ENCODE data around the gene TYK2. TPM values are rescaled to one million over a fixed set of nuclear protein-coding genes. Genes with fewer than 3 reads are reported as not detected.

Gene TYK2
- total and polyA plus RNA-seq, 9 of the 15 experiments (the other 6 are each of a cell fraction or from before 2014, with no cell fraction given) = 15.0 to 182 (median 85.9) TPM

DNA sequence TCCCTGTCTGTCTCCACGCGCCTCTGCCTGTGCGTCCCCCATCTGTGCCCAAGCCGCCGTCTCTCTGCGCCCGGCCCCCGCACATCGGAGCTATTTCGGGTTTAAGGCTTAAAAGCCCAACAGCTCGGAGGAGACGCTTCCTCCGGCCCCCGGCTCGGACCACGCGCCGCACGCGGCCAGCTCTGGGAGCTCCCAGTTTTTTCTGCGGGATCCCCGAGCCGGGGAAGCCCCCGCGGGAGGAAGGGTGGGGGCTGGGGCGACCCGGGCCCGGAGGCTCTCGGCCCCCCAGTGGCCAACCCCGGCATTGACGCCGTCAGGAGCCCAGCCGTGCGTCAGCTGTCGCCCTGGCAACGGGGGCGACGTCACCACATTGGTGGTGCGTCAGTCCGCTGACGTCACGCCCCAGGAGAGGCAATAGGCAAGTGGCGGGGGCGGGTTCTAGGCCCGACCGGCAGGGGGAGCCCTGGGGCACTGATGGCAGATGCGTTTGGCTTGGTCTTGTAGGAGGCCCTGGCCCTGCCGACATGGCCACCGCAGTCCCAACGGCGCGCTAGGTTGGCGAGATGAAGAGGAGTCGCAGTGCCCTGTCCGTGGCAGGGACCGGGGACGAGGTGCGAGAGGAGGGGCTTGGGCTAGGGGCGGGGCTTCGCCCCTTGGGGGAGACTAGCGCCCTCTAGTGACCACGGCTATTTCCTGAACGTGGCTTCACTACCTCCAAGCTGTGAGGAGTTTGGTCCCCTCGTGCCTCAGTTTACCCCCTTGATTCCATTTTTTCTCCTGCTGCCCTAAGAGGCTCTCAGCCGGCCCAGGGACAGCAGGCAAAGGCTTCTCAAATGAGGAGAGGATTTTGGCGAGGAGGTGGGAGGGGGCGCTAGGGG lies 36.2 kb upstream of the TYK2 start (continued):
- TF ChIP-seq, protein P1, sequence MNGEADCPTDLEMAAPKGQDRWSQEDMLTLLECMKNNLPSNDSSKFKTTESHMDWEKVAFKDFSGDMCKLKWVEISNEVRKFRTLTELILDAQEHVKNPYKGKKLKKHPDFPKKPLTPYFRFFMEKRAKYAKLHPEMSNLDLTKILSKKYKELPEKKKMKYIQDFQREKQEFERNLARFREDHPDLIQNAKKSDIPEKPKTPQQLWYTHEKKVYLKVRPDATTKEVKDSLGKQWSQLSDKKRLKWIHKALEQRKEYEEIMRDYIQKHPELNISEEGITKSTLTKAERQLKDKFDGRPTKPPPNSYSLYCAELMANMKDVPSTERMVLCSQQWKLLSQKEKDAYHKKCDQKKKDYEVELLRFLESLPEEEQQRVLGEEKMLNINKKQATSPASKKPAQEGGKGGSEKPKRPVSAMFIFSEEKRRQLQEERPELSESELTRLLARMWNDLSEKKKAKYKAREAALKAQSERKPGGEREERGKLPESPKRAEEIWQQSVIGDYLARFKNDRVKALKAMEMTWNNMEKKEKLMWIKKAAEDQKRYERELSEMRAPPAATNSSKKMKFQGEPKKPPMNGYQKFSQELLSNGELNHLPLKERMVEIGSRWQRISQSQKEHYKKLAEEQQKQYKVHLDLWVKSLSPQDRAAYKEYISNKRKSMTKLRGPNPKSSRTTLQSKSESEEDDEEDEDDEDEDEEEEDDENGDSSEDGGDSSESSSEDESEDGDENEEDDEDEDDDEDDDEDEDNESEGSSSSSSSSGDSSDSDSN (IDR thresholded peaks at IDR 0.05; ENCODE audit: borderline replicate concordance in 1 of 2, low read depth in 2 of 2, low read length in 2 of 2) = peak in 1 of 2 experiments; percentile 79; a peak in 1 of 4 replicates
- TF ChIP-seq RFX5 (IDR thresholded peaks at IDR 0.05; ENCODE audit: low read depth, low read length) = peak; percentile 84
- TF ChIP-seq ZNF589 (CRISPR knock-in tag; IDR thresholded peaks at IDR 0.05; ENCODE audit: low read depth) = peak; percentile 93
- TF ChIP-seq ASH1L (IDR thresholded peaks at IDR 0.05; ENCODE audit: borderline replicate concordance, low read depth, partially characterized antibody) = no peak
- TF ChIP-seq, protein P2, sequence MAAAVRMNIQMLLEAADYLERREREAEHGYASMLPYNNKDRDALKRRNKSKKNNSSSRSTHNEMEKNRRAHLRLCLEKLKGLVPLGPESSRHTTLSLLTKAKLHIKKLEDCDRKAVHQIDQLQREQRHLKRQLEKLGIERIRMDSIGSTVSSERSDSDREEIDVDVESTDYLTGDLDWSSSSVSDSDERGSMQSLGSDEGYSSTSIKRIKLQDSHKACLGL (CRISPR knock-in tag; IDR thresholded peaks at IDR 0.05; ENCODE audit: borderline replicate concordance, poor library complexity, severe bottlenecking) = no peak
- TF ChIP-seq ESRRB (CRISPR knock-in tag; IDR thresholded peaks at IDR 0.05; ENCODE audit: borderline replicate concordance) = no peak
- TF ChIP-seq CREB1 (IDR thresholded peaks at IDR 0.05) = peak; percentile 100
- peak; percentile 100 for TF ChIP-seq CREB1 (CRISPR knock-in tag; IDR thresholded peaks at IDR 0.05)
- TF ChIP-seq, protein P3, sequence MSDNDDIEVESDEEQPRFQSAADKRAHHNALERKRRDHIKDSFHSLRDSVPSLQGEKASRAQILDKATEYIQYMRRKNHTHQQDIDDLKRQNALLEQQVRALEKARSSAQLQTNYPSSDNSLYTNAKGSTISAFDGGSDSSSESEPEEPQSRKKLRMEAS (CRISPR knock-in tag; IDR thresholded peaks at IDR 0.05) = peak; percentile 84
- TF ChIP-seq ZNF174 (CRISPR knock-in tag; IDR thresholded peaks at IDR 0.05) = no peak
- TF ChIP-seq MTA2 (IDR thresholded peaks at IDR 0.05; ENCODE audit: low read depth) = peak; percentile 23; the same call in 1 of the 2 replicates
- no peak for TF ChIP-seq ZNF75A (CRISPR knock-in tag; IDR thresholded peaks at IDR 0.05)
- peak; percentile 88 for TF ChIP-seq POLR2G (IDR thresholded peaks at IDR 0.05; ENCODE audit: low read depth, low read length)
- TF ChIP-seq, protein P4, sequence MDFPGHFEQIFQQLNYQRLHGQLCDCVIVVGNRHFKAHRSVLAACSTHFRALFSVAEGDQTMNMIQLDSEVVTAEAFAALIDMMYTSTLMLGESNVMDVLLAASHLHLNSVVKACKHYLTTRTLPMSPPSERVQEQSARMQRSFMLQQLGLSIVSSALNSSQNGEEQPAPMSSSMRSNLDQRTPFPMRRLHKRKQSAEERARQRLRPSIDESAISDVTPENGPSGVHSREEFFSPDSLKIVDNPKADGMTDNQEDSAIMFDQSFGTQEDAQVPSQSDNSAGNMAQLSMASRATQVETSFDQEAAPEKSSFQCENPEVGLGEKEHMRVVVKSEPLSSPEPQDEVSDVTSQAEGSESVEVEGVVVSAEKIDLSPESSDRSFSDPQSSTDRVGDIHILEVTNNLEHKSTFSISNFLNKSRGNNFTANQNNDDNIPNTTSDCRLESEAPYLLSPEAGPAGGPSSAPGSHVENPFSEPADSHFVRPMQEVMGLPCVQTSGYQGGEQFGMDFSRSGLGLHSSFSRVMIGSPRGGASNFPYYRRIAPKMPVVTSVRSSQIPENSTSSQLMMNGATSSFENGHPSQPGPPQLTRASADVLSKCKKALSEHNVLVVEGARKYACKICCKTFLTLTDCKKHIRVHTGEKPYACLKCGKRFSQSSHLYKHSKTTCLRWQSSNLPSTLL (IDR thresholded peaks at IDR 0.05) = no peak
- no peak for TF ChIP-seq CBFA2T2 (conservative IDR thresholded peaks at IDR 0.05)
- no peak for TF ChIP-seq SETDB1 (IDR thresholded peaks at IDR 0.05; ENCODE audit: low read length)
- TF ChIP-seq, protein P5, sequence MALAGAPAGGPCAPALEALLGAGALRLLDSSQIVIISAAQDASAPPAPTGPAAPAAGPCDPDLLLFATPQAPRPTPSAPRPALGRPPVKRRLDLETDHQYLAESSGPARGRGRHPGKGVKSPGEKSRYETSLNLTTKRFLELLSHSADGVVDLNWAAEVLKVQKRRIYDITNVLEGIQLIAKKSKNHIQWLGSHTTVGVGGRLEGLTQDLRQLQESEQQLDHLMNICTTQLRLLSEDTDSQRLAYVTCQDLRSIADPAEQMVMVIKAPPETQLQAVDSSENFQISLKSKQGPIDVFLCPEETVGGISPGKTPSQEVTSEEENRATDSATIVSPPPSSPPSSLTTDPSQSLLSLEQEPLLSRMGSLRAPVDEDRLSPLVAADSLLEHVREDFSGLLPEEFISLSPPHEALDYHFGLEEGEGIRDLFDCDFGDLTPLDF (CRISPR knock-in tag; IDR thresholded peaks at IDR 0.05) = peak; percentile 65; the same call in 1 of the 2 replicates
- peak; percentile 77 for TF ChIP-seq ARID1B (IDR thresholded peaks at IDR 0.05)
- no peak for TF ChIP-seq POLR2B (IDR thresholded peaks at IDR 0.05; ENCODE audit: low read depth, partially characterized antibody)
- TF ChIP-seq CEBPG (CRISPR knock-in tag; IDR thresholded peaks at IDR 0.05) = peak; percentile 61
- TF ChIP-seq CEBPG (tag; conservative IDR thresholded peaks at IDR 0.05 in 1 of 2, IDR thresholded peaks at IDR 0.05 in 1 of 2) = no peak
- TF ChIP-seq ZNF764 (CRISPR knock-in tag; IDR thresholded peaks at IDR 0.05; ENCODE audit: low read depth) = no peak

Measured in K562 (cell line).